Measurements from ENCODE around the gene LYRM9. TPM values are rescaled to one million over a fixed set of nuclear protein-coding genes. Genes with fewer than 3 reads are reported as not detected.

LYRM9 gene
- total and polyA plus RNA-seq, 9 of the 15 experiments (the other 6 are each of a cell fraction or from before 2014, with no cell fraction given), result 0.98 to 4.7 (median 1.8) TPM

DNA sequence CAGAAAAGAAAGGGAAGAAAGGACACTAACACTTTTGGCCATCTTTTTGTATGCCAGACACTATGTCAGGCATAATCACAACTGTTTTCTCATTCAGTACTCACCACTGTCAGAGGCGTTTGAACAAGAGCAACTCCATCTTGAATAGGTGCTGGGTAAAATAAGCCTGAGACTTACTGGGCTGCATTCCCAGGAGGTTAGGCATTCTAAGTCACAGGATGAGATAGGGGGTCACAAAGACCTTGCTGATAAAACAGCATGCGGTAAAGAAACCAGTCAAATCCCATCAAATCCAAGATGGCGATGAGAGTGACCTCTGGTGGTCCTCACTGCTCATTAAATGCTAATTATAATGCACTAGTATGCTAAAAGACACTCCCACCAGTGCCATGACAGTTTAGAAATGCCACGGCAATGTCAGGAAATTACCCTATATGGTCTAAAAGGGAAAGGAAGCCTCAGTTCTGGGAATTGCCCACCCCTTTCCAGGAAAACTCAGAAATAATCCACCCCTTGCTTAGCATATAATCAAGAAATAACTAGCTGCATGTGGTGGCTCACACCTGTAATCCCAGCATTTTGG lies 14.9 kb upstream of the LYRM9 start (continued):
- TF ChIP-seq, protein P1, sequence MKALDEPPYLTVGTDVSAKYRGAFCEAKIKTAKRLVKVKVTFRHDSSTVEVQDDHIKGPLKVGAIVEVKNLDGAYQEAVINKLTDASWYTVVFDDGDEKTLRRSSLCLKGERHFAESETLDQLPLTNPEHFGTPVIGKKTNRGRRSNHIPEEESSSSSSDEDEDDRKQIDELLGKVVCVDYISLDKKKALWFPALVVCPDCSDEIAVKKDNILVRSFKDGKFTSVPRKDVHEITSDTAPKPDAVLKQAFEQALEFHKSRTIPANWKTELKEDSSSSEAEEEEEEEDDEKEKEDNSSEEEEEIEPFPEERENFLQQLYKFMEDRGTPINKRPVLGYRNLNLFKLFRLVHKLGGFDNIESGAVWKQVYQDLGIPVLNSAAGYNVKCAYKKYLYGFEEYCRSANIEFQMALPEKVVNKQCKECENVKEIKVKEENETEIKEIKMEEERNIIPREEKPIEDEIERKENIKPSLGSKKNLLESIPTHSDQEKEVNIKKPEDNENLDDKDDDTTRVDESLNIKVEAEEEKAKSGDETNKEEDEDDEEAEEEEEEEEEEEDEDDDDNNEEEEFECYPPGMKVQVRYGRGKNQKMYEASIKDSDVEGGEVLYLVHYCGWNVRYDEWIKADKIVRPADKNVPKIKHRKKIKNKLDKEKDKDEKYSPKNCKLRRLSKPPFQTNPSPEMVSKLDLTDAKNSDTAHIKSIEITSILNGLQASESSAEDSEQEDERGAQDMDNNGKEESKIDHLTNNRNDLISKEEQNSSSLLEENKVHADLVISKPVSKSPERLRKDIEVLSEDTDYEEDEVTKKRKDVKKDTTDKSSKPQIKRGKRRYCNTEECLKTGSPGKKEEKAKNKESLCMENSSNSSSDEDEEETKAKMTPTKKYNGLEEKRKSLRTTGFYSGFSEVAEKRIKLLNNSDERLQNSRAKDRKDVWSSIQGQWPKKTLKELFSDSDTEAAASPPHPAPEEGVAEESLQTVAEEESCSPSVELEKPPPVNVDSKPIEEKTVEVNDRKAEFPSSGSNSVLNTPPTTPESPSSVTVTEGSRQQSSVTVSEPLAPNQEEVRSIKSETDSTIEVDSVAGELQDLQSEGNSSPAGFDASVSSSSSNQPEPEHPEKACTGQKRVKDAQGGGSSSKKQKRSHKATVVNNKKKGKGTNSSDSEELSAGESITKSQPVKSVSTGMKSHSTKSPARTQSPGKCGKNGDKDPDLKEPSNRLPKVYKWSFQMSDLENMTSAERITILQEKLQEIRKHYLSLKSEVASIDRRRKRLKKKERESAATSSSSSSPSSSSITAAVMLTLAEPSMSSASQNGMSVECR (CRISPR knock-in tag; IDR thresholded peaks at IDR 0.05), result no peak
- TF ChIP-seq SAFB2 (IDR thresholded peaks at IDR 0.05; ENCODE audit: borderline replicate concordance, low read depth, low read length, severe bottlenecking) (no peak), NR2C1 (IDR thresholded peaks at IDR 0.05) (no peak), NR2C1 (tag; IDR thresholded peaks at IDR 0.05) (peak; percentile 96), ESRRB (CRISPR knock-in tag; IDR thresholded peaks at IDR 0.05; ENCODE audit: borderline replicate concordance) (no peak), MECOM (CRISPR knock-in tag; IDR thresholded peaks at IDR 0.05) (peak; percentile 96), YY1 (IDR thresholded peaks at IDR 0.05; ENCODE audit: borderline replicate concordance in 1 of 3, control insufficient read depth in 1 of 3, extremely low read depth in 1 of 3, insufficient read depth in 3 of 3, insufficient read length in 1 of 3, insufficient replicate concordance in 2 of 3, low read depth in 1 of 3, low read length in 2 of 3) (peak in 1 of 3 experiments; percentile 64), MTA1 (IDR thresholded peaks at IDR 0.05; ENCODE audit: borderline replicate concordance) (no peak), NFE2L1 (tag; IDR thresholded peaks at IDR 0.05; ENCODE audit: borderline replicate concordance, low read depth) (peak; percentile 71), ZNF695 (CRISPR knock-in tag; IDR thresholded peaks at IDR 0.05) (0 out of 2 replicates have a peak, but pooled peaks have one; percentile 74), HDAC6 (IDR thresholded peaks at IDR 0.05; ENCODE audit: low read depth, low read length) (no peak), MXI1 (IDR thresholded peaks at IDR 0.05; ENCODE audit: low read depth, low read length) (no peak), NR2F6 (CRISPR knock-in tag; IDR thresholded peaks at IDR 0.05) (peak; percentile 80; the same call in 1 of the 2 replicates), CAMTA2 (CRISPR knock-in tag; conservative IDR thresholded peaks at IDR 0.05) (no peak), ATF1 (CRISPR knock-in tag; IDR thresholded peaks at IDR 0.05) (no peak), ATF1 (tag; IDR thresholded peaks at IDR 0.05) (peak; percentile 66), MTA2 (IDR thresholded peaks at IDR 0.05; ENCODE audit: low read depth) (no peak), ELF4 (CRISPR knock-in tag; IDR thresholded peaks at IDR 0.05) (peak; percentile 48; the same call in 1 of the 2 replicates), WHSC1 (IDR thresholded peaks at IDR 0.05; ENCODE audit: low read length) (no peak)
- TF ChIP-seq, protein P2, sequence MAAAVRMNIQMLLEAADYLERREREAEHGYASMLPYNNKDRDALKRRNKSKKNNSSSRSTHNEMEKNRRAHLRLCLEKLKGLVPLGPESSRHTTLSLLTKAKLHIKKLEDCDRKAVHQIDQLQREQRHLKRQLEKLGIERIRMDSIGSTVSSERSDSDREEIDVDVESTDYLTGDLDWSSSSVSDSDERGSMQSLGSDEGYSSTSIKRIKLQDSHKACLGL (CRISPR knock-in tag; IDR thresholded peaks at IDR 0.05; ENCODE audit: borderline replicate concordance, poor library complexity, severe bottlenecking), result peak; percentile 48
- TF ChIP-seq, protein P3, sequence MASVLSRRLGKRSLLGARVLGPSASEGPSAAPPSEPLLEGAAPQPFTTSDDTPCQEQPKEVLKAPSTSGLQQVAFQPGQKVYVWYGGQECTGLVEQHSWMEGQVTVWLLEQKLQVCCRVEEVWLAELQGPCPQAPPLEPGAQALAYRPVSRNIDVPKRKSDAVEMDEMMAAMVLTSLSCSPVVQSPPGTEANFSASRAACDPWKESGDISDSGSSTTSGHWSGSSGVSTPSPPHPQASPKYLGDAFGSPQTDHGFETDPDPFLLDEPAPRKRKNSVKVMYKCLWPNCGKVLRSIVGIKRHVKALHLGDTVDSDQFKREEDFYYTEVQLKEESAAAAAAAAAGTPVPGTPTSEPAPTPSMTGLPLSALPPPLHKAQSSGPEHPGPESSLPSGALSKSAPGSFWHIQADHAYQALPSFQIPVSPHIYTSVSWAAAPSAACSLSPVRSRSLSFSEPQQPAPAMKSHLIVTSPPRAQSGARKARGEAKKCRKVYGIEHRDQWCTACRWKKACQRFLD (CRISPR knock-in tag; IDR thresholded peaks at IDR 0.05), result peak; percentile 99

Data from K562 (cell line).